Measurements from ENCODE around the gene WNT7A.

The WNT7A gene

GRCh38 chr3:13846716-13847570 lies 32.9 kb downstream of the WNT7A start:
- TF ChIP-seq CTCF (IDR thresholded peaks at IDR 0.05; ENCODE audit: low read depth, low read length, missing control alignments): no peak
- no peak for DNase-seq (ENCODE audit: low read depth)
- in situ Hi-C loops (cut with HindIII; ENCODE audit: low sequenced_read_pairs): no loop called here
- no peak overlapping the region for H3K4me3 ChIP-seq (ENCODE audit: low read depth, low read length)

- TF ChIP-seq CTCF (IDR thresholded peaks at IDR 0.05; ENCODE audit: low read depth, low read length, missing control alignments): no peak
- no peak for DNase-seq (ENCODE audit: low read depth)
- in situ Hi-C loops (cut with HindIII; ENCODE audit: low sequenced_read_pairs): no loop called here
- H3K4me3 ChIP-seq (ENCODE audit: low read depth, low read length): no peak overlapping the region
Measured at GRCh38 chr3:13846238-13846637, 33.6 kb downstream of the WNT7A start.

- in situ Hi-C loops (cut with HindIII; ENCODE audit: low sequenced_read_pairs): no loop called here
- H3K4me3 ChIP-seq (ENCODE audit: low read depth, low read length): no peak overlapping the region
- DNase-seq (ENCODE audit: low read depth): no peak
- TF ChIP-seq CTCF (IDR thresholded peaks at IDR 0.05; ENCODE audit: low read depth, low read length, missing control alignments): no peak
Measured at GRCh38 chr3:13845806-13846205, 34.1 kb downstream of the WNT7A start.

- DNase-seq (ENCODE audit: low read depth): no peak
- in situ Hi-C loops (cut with HindIII; ENCODE audit: low sequenced_read_pairs): no loop called here
- H3K4me3 ChIP-seq (ENCODE audit: low read depth, low read length): no peak overlapping the region
- TF ChIP-seq CTCF (IDR thresholded peaks at IDR 0.05; ENCODE audit: low read depth, low read length, missing control alignments): no peak
Measured at GRCh38 chr3:13844911-13845310, 35.0 kb downstream of the WNT7A start.

- no peak for TF ChIP-seq CTCF (IDR thresholded peaks at IDR 0.05; ENCODE audit: low read depth, low read length, missing control alignments)
- in situ Hi-C loops (cut with HindIII; ENCODE audit: low sequenced_read_pairs): no loop called here
- no peak overlapping the region for H3K4me3 ChIP-seq (ENCODE audit: low read depth, low read length)
- DNase-seq (ENCODE audit: low read depth): no peak
Measured at GRCh38 chr3:13844286-13844685, 35.6 kb downstream of the WNT7A start.

GRCh38 chr3:13843351-13843750 lies 36.5 kb downstream of the WNT7A start:
- in situ Hi-C loops (cut with HindIII; ENCODE audit: low sequenced_read_pairs): no loop called here
- no peak for TF ChIP-seq CTCF (IDR thresholded peaks at IDR 0.05; ENCODE audit: low read depth, low read length, missing control alignments)
- DNase-seq (ENCODE audit: low read depth): no peak
- no peak overlapping the region for H3K4me3 ChIP-seq (ENCODE audit: low read depth, low read length)
